Common myeloid progenitor, CD34-positive (primary cell): ENCODE data around the gene TDRD3.

Experiments
- CTCF ChIA-PET: fragments of 350-600 bp; sonication (Branson Sonifier 250); formaldehyde crosslinking; loops from one replicate; lab custom pipeline; 2021; ENCODE audit warnings: antibody characterized with exemption; lab: Charles Lee
- POLR2A ChIA-PET: fragments of 350-600 bp; sonication (Branson Sonifier 250); formaldehyde crosslinking; loops from one replicate; lab custom pipeline; 2021; ENCODE audit warnings: antibody characterized with exemption; lab: Charles Lee
- DNase-seq, 3 donors: peaks; one replicate each; pipeline versions ENCODE4 v3.0.0 to v3.0.0-alpha.2; 2013
- H3K27ac ChIP-seq, 2 experiments: 1 replicate in 1 of 2; 2 replicates in 1 of 2; pipeline ENCODE4 v1.7.0; 2013; ENCODE audit warnings: inconsistent platforms in 2 of 2, low read length in 2 of 2, mild to moderate bottlenecking in 2 of 2, low read depth in 1 of 2, moderate library complexity in 1 of 2; ENCODE audit not compliant: severe bottlenecking in 2 of 2, insufficient read depth in 1 of 2, poor library complexity in 1 of 2
- H3K27me3 ChIP-seq, 5 experiments: replicated peaks in 2 of 5; 1 replicate in 3 of 5; 2 replicates in 2 of 5; pipeline versions ENCODE4 v1.6.1 to v1.7.0; 2013; ENCODE audit warnings: low read length in 4 of 5, mild to moderate bottlenecking in 2 of 5, moderate library complexity in 2 of 5, inconsistent platforms in 1 of 5; ENCODE audit not compliant: insufficient read depth in 5 of 5, control insufficient read depth in 4 of 5
- H3K36me3 ChIP-seq, 4 experiments: 1 replicate in 2 of 4; 2 replicates in 2 of 4; pipeline versions ENCODE4 v1.6.1 to v1.7.0; 2013; ENCODE audit warnings: low read length in 3 of 4, control low read depth in 1 of 4, mild to moderate bottlenecking in 1 of 4; ENCODE audit not compliant: control insufficient read depth in 4 of 4, insufficient read depth in 4 of 4
- H3K4me1 ChIP-seq, 4 experiments: 1 replicate in 3 of 4; 2 replicates in 1 of 4; pipeline versions ENCODE4 v1.6.1 to v1.7.1; 2013; ENCODE audit warnings: low read length in 3 of 4, mild to moderate bottlenecking in 3 of 4, control low read depth in 1 of 4, inconsistent platforms in 1 of 4, moderate library complexity in 1 of 4; ENCODE audit not compliant: control insufficient read depth in 4 of 4, insufficient read depth in 4 of 4; ENCODE audit errors: control extremely low read depth in 1 of 4
- H3K4me3 ChIP-seq, 7 experiments: 1 replicate in 4 of 7; 2 replicates in 3 of 7; pipeline versions ENCODE4 v1.5.1 to v1.7.0; 2013; ENCODE audit warnings: mild to moderate bottlenecking in 7 of 7, low read length in 6 of 7, moderate library complexity in 6 of 7, inconsistent platforms in 2 of 7, low read depth in 2 of 7, control low read depth in 1 of 7; ENCODE audit not compliant: insufficient read depth in 4 of 7, control insufficient read depth in 1 of 7; ENCODE audit errors: extremely low read depth in 1 of 7
- H3K9me3 ChIP-seq, 5 experiments: 1 replicate in 4 of 5; 2 replicates in 1 of 5; pipeline versions ENCODE4 v1.6.1 to v1.7.1; 2013; ENCODE audit warnings: low read length in 4 of 5, mild to moderate bottlenecking in 2 of 5, inconsistent platforms in 1 of 5, low read depth in 1 of 5, moderate library complexity in 1 of 5; ENCODE audit not compliant: control insufficient read depth in 4 of 5, insufficient read depth in 2 of 5; ENCODE audit errors: control extremely low read depth in 1 of 5
- WGBS: methylation state at CpG from one replicate; pipeline ENCODE4 v1.1.5; 2013; ENCODE audit not compliant: insufficient coverage; 5-methylcytosine and 5-hydroxymethylcytosine counted together

Gene TDRD3

GRCh38 chr13:60439201-60439600, 42.2 kb downstream of the TDRD3 start:
- Histone ChIP-seq H3K4me3 (no peak overlapping the region), H3K36me3 (no peaks in the 10 kb centered on the region), H3K9me3 (peaks cover 0 to 3% (median 0%) of the 10 kb centered on the region in 5 experiments), H3K27ac (no peak overlapping the region), H3K4me1 (no peaks in the 10 kb centered on the region), H3K27me3 (no peaks in the 10 kb centered on the region)
- CTCF ChIA-PET = interaction anchor here (1.1 kb wide), 1 partner anchor 8 kb away, joined by 3 read pairs; no protein-coding TSS in a partner anchor
- POLR2A ChIA-PET = no interaction called here
- WGBS = no CpG with 5 or more reads among the region's 2 CpGs
- no peak for DNase-seq

DNA sequence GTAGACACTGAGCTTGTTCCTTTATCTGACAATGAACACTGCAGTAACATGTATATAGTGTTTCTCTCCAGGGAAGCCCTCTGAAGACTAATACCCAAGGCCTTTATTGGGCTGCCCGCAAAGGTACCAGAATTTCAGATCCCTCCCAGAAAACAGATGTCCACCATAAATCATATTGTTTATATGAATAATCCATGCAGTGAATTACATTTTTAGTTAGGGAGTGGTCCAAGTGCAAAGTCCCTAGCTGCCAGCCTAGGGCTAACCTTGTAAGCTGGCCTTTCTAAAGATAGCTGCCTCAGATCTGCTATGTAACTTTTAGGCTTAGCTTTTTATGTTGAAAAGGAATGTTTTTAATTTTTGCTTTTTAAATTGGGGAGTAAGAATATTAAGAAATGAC, 44.7 kb downstream of the TDRD3 start:
- CTCF ChIA-PET = interaction anchor here (0.9 to 1.3 kb wide), 2 partner anchors 8 to 9 kb away, joined by 3 read pairs; no protein-coding TSS in a partner anchor
- no CpG with 5 or more reads among the region's 1 CpG for WGBS

DNA sequence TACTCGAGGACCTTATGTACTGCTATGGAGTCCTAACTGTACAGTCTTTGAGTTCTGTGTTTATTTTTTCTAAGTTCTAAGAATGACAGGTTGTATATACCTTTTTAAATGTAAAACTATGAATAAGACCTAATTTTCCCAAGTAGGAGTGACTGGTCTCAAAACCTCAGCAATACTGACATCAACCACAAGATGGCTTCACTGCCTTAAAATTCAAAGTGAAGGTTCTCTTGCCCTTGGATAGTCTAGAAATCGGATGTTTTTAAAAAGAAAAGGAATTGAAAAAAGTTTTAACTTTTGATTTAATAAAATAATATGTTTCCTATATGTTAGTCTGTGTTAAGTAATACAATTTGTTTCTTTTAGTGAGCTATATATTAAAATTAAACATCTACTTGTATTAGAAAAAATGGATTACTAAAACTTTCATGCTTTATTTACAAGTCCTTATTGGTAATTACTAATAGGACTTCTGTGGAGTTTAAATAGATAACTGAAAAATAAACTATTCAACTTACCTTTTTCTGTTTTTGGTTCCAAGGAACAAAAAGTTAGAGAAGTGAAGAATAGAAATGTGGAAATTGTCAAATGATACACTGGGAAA, 52.0 kb downstream of the TDRD3 start:
- POLR2A ChIA-PET = no interaction called here
- H3K4me1 ChIP-seq = no peaks in the 10 kb centered on the region

More for the DNA sequence above, 44.7 kb downstream of the TDRD3 start:
- POLR2A ChIA-PET = no interaction called here
- no peak for DNase-seq
- H3K27me3 ChIP-seq = no peaks in the 10 kb centered on the region
- no peaks in the 10 kb centered on the region for H3K4me1 ChIP-seq
- H3K36me3 ChIP-seq = no peaks in the 10 kb centered on the region
- no peak overlapping the region for H3K4me3 ChIP-seq
- H3K9me3 ChIP-seq = peaks cover 0 to 1% (median 0%) of the 10 kb centered on the region in 5 experiments
- H3K27ac ChIP-seq = no peak overlapping the region

DNA sequence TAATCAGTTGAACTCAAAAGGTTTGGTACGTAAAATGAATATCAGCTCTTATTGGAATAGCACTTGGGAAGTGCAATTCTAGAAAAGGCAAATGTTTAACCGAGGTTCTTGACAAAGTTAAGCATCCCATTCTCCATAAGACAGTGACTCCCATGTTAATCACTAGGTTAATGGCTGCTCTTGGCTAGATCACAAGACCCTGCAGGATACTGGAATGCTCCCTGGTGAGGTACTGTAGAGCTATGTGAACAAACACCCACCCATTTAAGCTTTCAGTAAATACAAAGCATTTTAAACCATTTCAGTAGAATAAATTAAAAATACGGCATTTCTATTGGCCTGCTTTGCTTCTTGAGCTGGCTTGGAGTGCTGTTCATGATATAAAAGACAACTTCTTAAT, 56.5 kb downstream of the TDRD3 start:
- H3K9me3 ChIP-seq = no peaks in the 10 kb centered on the region
- ChIA-PET POLR2A (no interaction called here), CTCF (no interaction called here)
- 100% methylated on average over 1 of the region's 3 CpGs for WGBS
- H3K27me3 ChIP-seq = no peaks in the 10 kb centered on the region
- no peak for DNase-seq
- no peaks in the 10 kb centered on the region for H3K4me1 ChIP-seq
- H3K4me3 ChIP-seq = no peak overlapping the region
- H3K27ac ChIP-seq = no peak overlapping the region
- H3K36me3 ChIP-seq = peaks cover 0 to 3% (median under 1%) of the 10 kb centered on the region in 4 experiments

More for the DNA sequence above, 52.0 kb downstream of the TDRD3 start:
- no peaks in the 10 kb centered on the region for H3K27me3 ChIP-seq
- H3K27ac ChIP-seq = no peak overlapping the region
- DNase-seq = peak; percentile 34 to 63 (median 50)
- no peaks in the 10 kb centered on the region for H3K9me3 ChIP-seq
- peaks cover 0 to 3% (median 0%) of the 10 kb centered on the region in 4 experiments for H3K36me3 ChIP-seq
- CTCF ChIA-PET = interaction anchor here (0.9 to 2.2 kb wide), 6 partner anchors 11 to 961 kb away, joined by 3 to 10 read pairs (median 4); no protein-coding TSS in a partner anchor
- no peak overlapping the region for H3K4me3 ChIP-seq
- WGBS = no CpG with 5 or more reads among the region's 2 CpGs

DNA sequence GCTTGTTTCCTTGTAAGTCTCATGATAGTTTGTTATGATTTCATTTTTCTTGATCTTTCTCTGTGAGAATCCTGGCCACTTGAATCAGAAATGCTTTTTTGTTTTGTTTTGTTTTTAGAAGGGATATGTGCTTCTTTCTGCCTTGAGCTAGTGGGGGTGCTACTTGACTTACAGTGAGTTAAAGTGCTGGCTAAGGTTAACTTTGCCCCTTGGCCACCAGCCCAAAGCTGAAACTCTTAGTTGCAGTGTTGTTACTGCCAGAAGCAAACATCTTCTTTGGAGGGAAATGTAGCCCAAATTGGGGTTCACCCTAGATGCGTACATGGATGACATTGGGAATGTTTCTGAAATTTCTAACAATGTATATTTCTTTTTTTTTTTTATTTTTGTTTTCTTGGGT, 57.4 kb downstream of the TDRD3 start:
- no CpG with 5 or more reads among the region's 1 CpG for WGBS
- CTCF ChIA-PET = interaction anchor here (0.6 kb wide), 1 partner anchor 15 kb away, joined by 3 read pairs; no protein-coding TSS in a partner anchor
- no peak for DNase-seq
- Histone ChIP-seq H3K27me3 (no peaks in the 10 kb centered on the region), H3K27ac (no peak overlapping the region), H3K9me3 (no peaks in the 10 kb centered on the region), H3K4me1 (no peaks in the 10 kb centered on the region), H3K36me3 (peaks cover 0 to 3% (median under 1%) of the 10 kb centered on the region in 4 experiments), H3K4me3 (no peak overlapping the region)
- POLR2A ChIA-PET = no interaction called here

GRCh38 chr13:60463787-60464186, 66.8 kb downstream of the TDRD3 start:
- Histone ChIP-seq H3K27ac (no peak overlapping the region), H3K27me3 (no peaks in the 10 kb centered on the region), H3K36me3 (peaks cover 0 to 9% (median 4%) of the 10 kb centered on the region in 4 experiments), H3K4me1 (no peaks in the 10 kb centered on the region), H3K4me3 (no peak overlapping the region), H3K9me3 (no peaks in the 10 kb centered on the region)
- WGBS = 38% methylated on average over 1 of the region's 1 CpG
- DNase-seq = peak in 1 of 3 donors; percentile 12
- ChIA-PET POLR2A (no interaction called here), CTCF (no interaction called here)

DNA sequence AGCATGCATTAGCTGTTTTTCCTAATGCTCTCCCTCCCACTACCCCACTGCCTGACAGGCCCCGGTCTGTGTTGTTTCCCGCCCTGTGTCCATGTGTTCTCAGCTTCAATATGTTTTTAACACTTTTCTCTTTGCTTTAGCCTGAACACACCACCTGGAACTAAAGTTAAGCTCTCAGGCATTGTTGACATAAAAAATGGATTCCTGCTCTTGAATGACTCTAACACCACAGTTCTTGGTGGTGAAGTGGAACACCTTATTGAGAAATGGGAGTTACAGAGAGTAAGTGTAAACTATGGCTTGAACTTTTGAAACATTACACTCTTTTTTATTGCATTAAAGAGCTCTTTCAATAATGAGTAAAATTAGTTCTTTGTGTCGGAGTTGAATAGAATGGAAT, 70.1 kb downstream of the TDRD3 start:
- no peak overlapping the region for H3K4me3 ChIP-seq
- 94% methylated on average over 2 of the region's 3 CpGs for WGBS
- no peak overlapping the region for H3K27ac ChIP-seq
- ChIA-PET CTCF (no interaction called here), POLR2A (no interaction called here)
- no peaks in the 10 kb centered on the region for H3K27me3 ChIP-seq
- no peaks in the 10 kb centered on the region for H3K4me1 ChIP-seq
- no peaks in the 10 kb centered on the region for H3K9me3 ChIP-seq
- DNase-seq = no peak
- H3K36me3 ChIP-seq = peaks cover 0 to 6% (median 3%) of the 10 kb centered on the region in 4 experiments
